NCI-H1436 (cell line): Measurements from ENCODE around the gene PIP4K2A.
"Not testable (repeated sequence)": the region's sequence is repeated elsewhere in the genome, so short reads cannot be mapped to it uniquely, and the experiment has no call there.

Experiments
- DNase-seq: peaks from one replicate; lab custom pipeline; 2025; lab: John Stamatoyannopoulos, UW

PIP4K2A gene

GRCh38 chr10:22714479-22715289 is at the start of gene PIP4K2A:
TSS of gene PIP4K2A (minus strand) at chr10:22714578. CDS start at chr10:22714326, 252 bp downstream.
- DNase-seq: peak; percentile 57

GRCh38 chr10:22761569-22762220 is 47.3 kb upstream of the PIP4K2A start:
- no peak for DNase-seq

GRCh38 chr10:22760025-22760424 is 45.6 kb upstream of the PIP4K2A start:
- DNase-seq: no peak

- DNase-seq: no peak
These were observed 44.5 kb upstream of the PIP4K2A start for GRCh38 chr10:22758867-22759266.

GRCh38 chr10:22754296-22754695 is 39.9 kb upstream of the PIP4K2A start:
- no peak for DNase-seq

GRCh38 chr10:22753786-22754185 is 39.4 kb upstream of the PIP4K2A start:
- no peak for DNase-seq

GRCh38 chr10:22752272-22752889 is 38.0 kb upstream of the PIP4K2A start:
- no peak for DNase-seq

GRCh38 chr10:22750131-22750530 is 35.8 kb upstream of the PIP4K2A start:
- DNase-seq: no peak

GRCh38 chr10:22744858-22745257 is 30.5 kb upstream of the PIP4K2A start:
- DNase-seq: not testable (repeated sequence)

- DNase-seq: no peak
These were observed 28.3 kb upstream of the PIP4K2A start for GRCh38 chr10:22742678-22743077.

- DNase-seq: not testable (repeated sequence)
These were observed 27.3 kb upstream of the PIP4K2A start for GRCh38 chr10:22741631-22742030.

- no peak for DNase-seq
These were observed 25.8 kb upstream of the PIP4K2A start for GRCh38 chr10:22740180-22740579.

GRCh38 chr10:22737587-22737986 is 23.2 kb upstream of the PIP4K2A start:
- no peak for DNase-seq

- no peak for DNase-seq
These were observed 21.8 kb upstream of the PIP4K2A start for GRCh38 chr10:22736134-22736533.

GRCh38 chr10:22733992-22734391 is 19.6 kb upstream of the PIP4K2A start:
- no peak for DNase-seq

GRCh38 chr10:22727663-22728062 is 13.3 kb upstream of the PIP4K2A start:
- no peak for DNase-seq

GRCh38 chr10:22727112-22727511 is 12.7 kb upstream of the PIP4K2A start:
- DNase-seq: no peak

- no peak for DNase-seq
These were observed 10.4 kb upstream of the PIP4K2A start for GRCh38 chr10:22724773-22725172.

GRCh38 chr10:22723783-22724182 is 9.4 kb upstream of the PIP4K2A start:
- no peak for DNase-seq

GRCh38 chr10:22723343-22723779 is 9.0 kb upstream of the PIP4K2A start:
- no peak for DNase-seq

GRCh38 chr10:22722626-22723169 is 8.3 kb upstream of the PIP4K2A start:
- DNase-seq: no peak

- DNase-seq: no peak
These were observed 6.3 kb upstream of the PIP4K2A start for GRCh38 chr10:22720667-22721066.
